Hematopoietic multipotent progenitor cell (in vitro differentiated cells): ENCODE data around the gene SETDB1. TPM values are rescaled to one million over a fixed set of nuclear protein-coding genes. Genes with fewer than 3 reads are reported as not detected.
"Not testable (repeated sequence)": the region's sequence is repeated elsewhere in the genome, so short reads cannot be mapped to it uniquely, and the experiment has no call there.

Source experiments
- DNase-seq, 3 donors: peaks; one replicate each; pipeline ENCODE4 v3.0.0-alpha.2; 2011 to 2015; ENCODE audit warnings: low read depth in 2 of 3, low spot score in 2 of 3
- total RNA-seq: library from RNA; depleted of rRNA; stranded (reverse); fragments of >200 nt; gene quantifications from one replicate; pipeline ENCODE4 v1.2.3, GENCODE V29; 2012

SETDB1 gene
- 47.9 TPM for total RNA-seq

- DNase-seq: peak; percentile 76 to 98 (median 97)
These were observed at the start of gene SETDB1 for GRCh38 chr1:150926097-150926741. SETDB1 (plus strand) TSS chr1:150926363; CDS start chr1:150927715, 1,352 bp downstream.

GRCh38 chr1:150878931-150879330 is 47.2 kb upstream of the SETDB1 start:
- DNase-seq: not testable (repeated sequence)

- DNase-seq: no peak
These were observed 44.7 kb upstream of the SETDB1 start for GRCh38 chr1:150881331-150882070.

- DNase-seq: not testable (repeated sequence)
These were observed 43.0 kb upstream of the SETDB1 start for GRCh38 chr1:150883121-150883520.

- DNase-seq: no peak
These were observed 39.1 kb upstream of the SETDB1 start, which contains the start of gene CTXND2 for GRCh38 chr1:150887018-150887417. CTXND2 (plus strand) TSS chr1:150887136; CDS start chr1:150912315, 25,179 bp downstream.

GRCh38 chr1:150888727-150889126 is 37.4 kb upstream of the SETDB1 start:
- no peak for DNase-seq

GRCh38 chr1:150890033-150890416 is 36.1 kb upstream of the SETDB1 start:
- DNase-seq: peak in 1 of 3 donors; percentile 13

- DNase-seq: no peak
These were observed 32.7 kb upstream of the SETDB1 start for GRCh38 chr1:150893336-150893913.

- no peak for DNase-seq
These were observed 30.5 kb upstream of the SETDB1 start for GRCh38 chr1:150895618-150896017.

GRCh38 chr1:150899795-150900194 is 26.4 kb upstream of the SETDB1 start:
- not testable (repeated sequence) for DNase-seq

GRCh38 chr1:150902346-150902745 is 23.8 kb upstream of the SETDB1 start:
- no peak for DNase-seq

GRCh38 chr1:150902751-150903150 is 23.4 kb upstream of the SETDB1 start:
- DNase-seq: no peak

GRCh38 chr1:150905301-150905700 is 20.9 kb upstream of the SETDB1 start:
- no peak for DNase-seq

GRCh38 chr1:150906329-150906728 is 19.8 kb upstream of the SETDB1 start:
- no peak for DNase-seq

- DNase-seq: no peak
These were observed 19.4 kb upstream of the SETDB1 start for GRCh38 chr1:150906813-150907212.

GRCh38 chr1:150909585-150910180 is 16.5 kb upstream of the SETDB1 start:
- DNase-seq: no peak

- no peak for DNase-seq
These were observed 13.5 kb upstream of the SETDB1 start for GRCh38 chr1:150912623-150913022.

GRCh38 chr1:150917387-150917786 is 8.8 kb upstream of the SETDB1 start:
- DNase-seq: no peak

- DNase-seq: peak; percentile 37 to 86 (median 67)
These were observed 3.6 kb upstream of the SETDB1 start for GRCh38 chr1:150922519-150922975.

- DNase-seq: peak in 1 of 3 donors; percentile 22
These were observed 1.1 kb upstream of the SETDB1 start for GRCh38 chr1:150925080-150925479.

GRCh38 chr1:150927624-150928023 is 1.5 kb downstream of the SETDB1 start:
- no peak for DNase-seq
